ENCODE measurements around the gene BRI3.

- TF ChIP-seq POLR2A (IDR thresholded peaks at IDR 0.05) (no peak), CTCF (IDR thresholded peaks at IDR 0.05) (no peak)
Measured at GRCh38 chr7:98232263-98232585, 49.3 kb upstream of the BRI3 start.

Measured in prostate gland (tissue), 2 donors.